HepG2 (cell line): ENCODE measurements around the gene ATP1A1. TPM values are rescaled to one million over a fixed set of nuclear protein-coding genes. Genes with fewer than 3 reads are reported as not detected.
A peak's percentile ranks its signal among the peaks of the same experiment; 100 is the strongest.

Source experiments
- E2F5 ChIP-seq: sonication (generic); formaldehyde crosslinking; conservative IDR thresholded peaks from 2 replicates; pipeline ENCODE4 v1.4.0; 2020; ENCODE audit warnings: missing genetic modification reagents
- GABPB1 ChIP-seq: IDR thresholded peaks from 2 replicates; pipeline ENCODE4 v1.6.1; 2016; ENCODE audit warnings: mild to moderate bottlenecking, missing genetic modification reagents, moderate library complexity, missing compliant biosample characterization
- GMEB2 ChIP-seq: IDR thresholded peaks from 2 replicates; pipeline ENCODE4 v1.6.1; 2016; ENCODE audit warnings: missing biosample characterization, missing genetic modification reagents, low read depth
- IRF1 ChIP-seq: sonication (generic); formaldehyde crosslinking; IDR thresholded peaks from 2 replicates; pipeline ENCODE4 v1.4.0; 2020; ENCODE audit warnings: low read depth, mild to moderate bottlenecking, missing genetic modification reagents
- KLF16 ChIP-seq, 2 experiments: sonication (generic) in 1 of 2; formaldehyde crosslinking in 1 of 2; IDR thresholded peaks; 2 replicates each; pipeline versions ENCODE4 v1.6.1 to v1.8.0; 2016 to 2023; ENCODE audit warnings: missing genetic modification reagents in 2 of 2, missing compliant biosample characterization in 1 of 2
- MTF1 ChIP-seq: sonication (generic); formaldehyde crosslinking; IDR thresholded peaks from 2 replicates; pipeline ENCODE4 v1.5.0; 2020; ENCODE audit warnings: missing genetic modification reagents
- NR2F6 ChIP-seq, 2 experiments: IDR thresholded peaks; 2 replicates each; pipeline ENCODE4 v1.6.1; 2016; ENCODE audit warnings: antibody characterized with exemption in 1 of 2, mild to moderate bottlenecking in 1 of 2
- PHF8 ChIP-seq: sonication (generic); formaldehyde crosslinking; IDR thresholded peaks from 2 replicates; pipeline ENCODE4 v1.5.0; 2020; ENCODE audit warnings: missing genetic modification reagents
- SRF ChIP-seq: IDR thresholded peaks from 2 replicates; pipeline ENCODE4 v1.6.1; 2011; ENCODE audit warnings: mild to moderate bottlenecking, low read depth, low read length, moderate library complexity
- ZNF17 ChIP-seq: sonication (generic); formaldehyde crosslinking; IDR thresholded peaks from 2 replicates; pipeline ENCODE4 v1.5.0; 2020; ENCODE audit warnings: mild to moderate bottlenecking, missing genetic modification reagents
- ZNF224 ChIP-seq: sonication (generic); formaldehyde crosslinking; IDR thresholded peaks from 2 replicates; pipeline ENCODE4 v1.5.0; 2020; ENCODE audit warnings: mild to moderate bottlenecking, missing genetic modification reagents
- ZNF407 ChIP-seq: sonication (generic); formaldehyde crosslinking; IDR thresholded peaks from one replicate; pipeline ENCODE4 v1.5.1; 2020; ENCODE audit warnings: mild to moderate bottlenecking, missing genetic modification reagents; ENCODE audit errors: not compliant biosample characterization
- ZNF572 ChIP-seq: sonication (generic); formaldehyde crosslinking; IDR thresholded peaks from 2 replicates; pipeline ENCODE4 v1.5.1; 2020; ENCODE audit warnings: mild to moderate bottlenecking, missing genetic modification reagents
- ZNF747 ChIP-seq: sonication (generic); formaldehyde crosslinking; IDR thresholded peaks from 2 replicates; pipeline ENCODE4 v1.8.1; 2023; ENCODE audit warnings: missing genetic modification reagents, mild to moderate bottlenecking, borderline replicate concordance
- ZNF776 ChIP-seq: sonication (generic); formaldehyde crosslinking; IDR thresholded peaks from 2 replicates; pipeline ENCODE4 v1.4.0; 2020; ENCODE audit warnings: mild to moderate bottlenecking, missing genetic modification reagents
- ZNF782 ChIP-seq: sonication (generic); formaldehyde crosslinking; IDR thresholded peaks from 2 replicates; pipeline ENCODE4 v1.4.0; 2020; ENCODE audit warnings: missing genetic modification reagents, mild to moderate bottlenecking, borderline replicate concordance
- polyA plus RNA-seq, 8 experiments: library from polyadenylated mRNA; depleted of rRNA in 3 of 8; stranded (reverse) in 7 of 8; unstranded in 1 of 8; fragments of >200 nt; fragmentation: Illumina TruSeq in 4 of 8; extraction: Trizol in 4 of 8; gene quantifications; 2 replicates each; pipeline versions ENCODE4 v1.2.1 to v1.2.3, GENCODE V29; 2011 to 2016; ENCODE audit warnings: low read depth in 4 of 8, missing spikeins in 1 of 8, mixed read lengths in 1 of 8; ENCODE audit not compliant: insufficient read depth in 1 of 8
- total RNA-seq, 5 experiments: library from RNA; depleted of rRNA; stranded (reverse); fragments of >200 nt; fragmentation: Illumina TruSeq; extraction: Trizol; gene quantifications; 2 replicates each; pipeline ENCODE4 v1.2.3, GENCODE V29; 2016; ENCODE audit warnings: low read depth in 1 of 5

ATP1A1 gene
- total and polyA plus RNA-seq, 2 of the 13 experiments (the other 11 are each of a cell fraction or from before 2014, with no cell fraction given), result 280 to 705 TPM

- TF ChIP-seq ZNF776 (CRISPR knock-in tag) (no peak), ZNF407 (CRISPR knock-in tag) (no peak), ZNF224 (CRISPR knock-in tag) (peak; percentile 80; the same call in 1 of the 2 replicates), GMEB2 (CRISPR knock-in tag) (no peak), E2F5 (0 out of 2 replicates have a peak, but pooled peaks have one; percentile 50), PHF8 (CRISPR knock-in tag) (peak; percentile 97), ZNF17 (CRISPR knock-in tag) (no peak), MTF1 (no peak), NR2F6 (IDR thresholded peaks at IDR 0.05) (no peak), NR2F6 (CRISPR knock-in tag; IDR thresholded peaks at IDR 0.05) (peak; percentile 10; the same call in 1 of the 2 replicates), ZNF747 (CRISPR knock-in tag) (peak; percentile 85; the same call in 1 of the 2 replicates), KLF16 (CRISPR knock-in tag; IDR thresholded peaks at IDR 0.05) (peak; percentile 28 to 48; a peak in 1 of 4 replicates), ZNF782 (no peak), ZNF572 (CRISPR knock-in tag) (0 out of 2 replicates have a peak, but pooled peaks have one; percentile 51), SRF (peak; percentile 13; the same call in 1 of the 2 replicates), GABPB1 (CRISPR knock-in tag) (peak; percentile 93), IRF1 (CRISPR knock-in tag) (no peak)
Observed at GRCh38 chr1:116418091-116418830, 45.2 kb downstream of the ATP1A1 start (continued).
